HG03432 (cell line): ENCODE data around the gene CDKAL1.
"Not testable (repeated sequence)": the region's sequence is repeated elsewhere in the genome, so short reads cannot be mapped to it uniquely, and the experiment has no call there.

ENCODE experiments used
- ATAC-seq: cut with Tn5 transposase; IDR thresholded peaks from one replicate; pipeline ENCODE4 v1.9.1; 2021; ENCODE audit warnings: mild to moderate bottlenecking, moderate library complexity; ENCODE audit not compliant: unreplicated experiment

The CDKAL1 gene

GRCh38 chr6:20705741-20706140, 171.5 kb downstream of the CDKAL1 start:
- ATAC-seq = no peak

DNA sequence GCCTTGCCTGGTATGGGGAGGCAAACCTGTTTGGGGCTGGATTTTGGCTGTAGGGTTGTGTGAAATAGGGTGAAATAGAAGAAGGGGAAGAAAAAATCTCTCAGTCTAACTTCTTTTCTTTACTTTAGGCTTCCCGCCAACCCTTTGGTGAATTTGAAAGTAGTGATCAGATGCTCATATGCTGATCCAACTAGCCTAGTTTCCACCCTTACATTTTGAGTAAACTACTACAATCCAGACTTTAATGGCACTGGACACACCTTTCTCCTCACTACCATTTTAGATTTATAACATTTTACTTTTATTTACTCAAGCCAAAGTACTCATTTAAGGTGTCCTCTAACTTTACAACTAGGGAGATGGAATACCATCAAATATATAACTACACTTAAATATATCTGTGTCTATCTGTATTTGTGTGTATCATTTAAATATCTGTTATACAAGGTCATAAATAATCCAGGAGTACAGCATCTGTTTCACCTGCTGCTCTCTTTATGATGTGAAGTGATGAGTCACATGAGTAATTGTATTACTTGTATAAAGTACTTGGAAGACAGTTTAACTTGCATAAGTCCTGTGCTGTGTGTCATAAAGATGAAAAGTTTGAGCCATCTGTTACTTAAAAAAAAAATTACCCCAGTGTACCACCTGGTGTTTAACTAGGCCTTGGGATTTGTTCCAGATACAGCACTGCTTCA, 172.1 kb downstream of the CDKAL1 start:
- no peak for ATAC-seq

GRCh38 chr6:20706939-20707485, 172.8 kb downstream of the CDKAL1 start:
- no peak for ATAC-seq

- no peak for ATAC-seq
Measured at GRCh38 chr6:20707870-20708269, 173.6 kb downstream of the CDKAL1 start.

GRCh38 chr6:20708367-20709124, 174.3 kb downstream of the CDKAL1 start:
- ATAC-seq = peak; percentile 84

- no peak for ATAC-seq
Measured at GRCh38 chr6:20709451-20709850, 175.2 kb downstream of the CDKAL1 start.

- no peak for ATAC-seq
Measured at GRCh38 chr6:20710341-20710740, 176.1 kb downstream of the CDKAL1 start.

GRCh38 chr6:20711518-20711917, 177.3 kb downstream of the CDKAL1 start:
- no peak for ATAC-seq

GRCh38 chr6:20712011-20712410, 177.8 kb downstream of the CDKAL1 start:
- ATAC-seq = no peak

DNA sequence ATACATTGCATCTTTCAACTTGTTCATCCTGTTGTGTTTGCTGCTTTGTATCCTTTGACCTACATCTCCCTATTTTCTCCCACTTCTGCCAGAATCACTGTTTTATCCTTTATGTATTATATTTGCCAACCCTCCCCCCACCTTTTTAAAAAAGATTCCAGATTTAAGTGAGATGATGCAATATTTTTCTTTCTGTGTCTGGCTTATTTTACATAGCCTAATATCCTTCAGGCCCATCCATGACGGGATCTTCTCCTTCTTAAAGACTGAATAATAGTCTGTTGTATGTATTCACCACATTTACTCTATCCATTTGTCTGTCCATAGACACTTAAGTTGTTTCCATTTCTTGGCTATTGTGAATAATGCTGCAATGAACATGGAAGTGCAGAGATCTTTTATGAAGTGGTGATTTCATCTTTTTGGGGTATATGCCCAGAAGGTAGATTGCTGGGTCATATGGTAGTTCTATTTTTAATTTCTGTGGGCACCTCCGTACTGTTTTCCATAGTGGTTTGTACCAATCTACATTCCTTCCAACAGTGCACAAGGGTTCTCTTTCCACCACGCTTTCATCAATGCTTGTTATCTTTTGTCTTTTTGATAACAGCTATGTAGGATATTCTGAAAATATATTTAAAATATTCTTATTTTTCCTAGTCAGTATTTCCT, 181.0 kb downstream of the CDKAL1 start:
- no peak for ATAC-seq

DNA sequence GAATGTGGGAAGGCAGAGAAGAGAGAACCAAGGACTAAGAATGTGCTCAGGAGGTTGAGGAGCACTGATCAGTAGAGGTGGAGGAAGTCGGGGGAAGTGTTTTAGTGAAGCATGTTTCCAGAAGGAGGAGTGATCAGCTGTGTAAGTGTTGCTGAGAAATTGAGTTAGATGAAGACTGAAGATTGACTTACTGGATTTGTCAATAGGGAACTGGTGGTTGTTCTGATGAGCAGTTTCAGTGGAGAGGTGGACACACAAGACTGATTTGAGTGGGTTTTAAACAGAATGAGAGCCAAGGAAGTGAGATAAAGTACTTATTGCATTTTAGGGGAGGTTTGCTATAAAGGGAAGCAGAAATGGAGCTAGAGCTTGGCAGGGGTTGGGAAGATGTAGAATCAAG, 182.6 kb downstream of the CDKAL1 start:
- ATAC-seq = peak; percentile 83

DNA sequence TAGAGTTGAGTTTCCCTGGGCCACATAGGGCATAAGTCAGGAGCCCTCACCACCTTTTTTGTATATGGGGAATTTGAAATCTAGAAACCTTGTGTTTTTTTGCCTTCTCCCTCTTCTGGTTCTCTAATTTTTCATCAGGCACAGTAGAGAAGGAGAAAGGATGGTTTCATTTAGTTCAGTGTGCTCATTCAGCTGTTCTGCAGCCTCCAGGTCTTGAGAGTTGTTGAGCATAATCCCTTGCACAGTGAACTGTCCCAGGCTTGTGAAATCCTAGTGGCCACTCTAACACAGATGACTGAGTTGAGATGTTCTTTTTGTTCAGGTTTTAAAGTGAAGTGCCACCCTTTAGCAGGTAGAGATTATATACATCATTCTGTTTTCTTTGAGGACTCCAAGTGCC, 183.5 kb downstream of the CDKAL1 start:
- no peak for ATAC-seq

DNA sequence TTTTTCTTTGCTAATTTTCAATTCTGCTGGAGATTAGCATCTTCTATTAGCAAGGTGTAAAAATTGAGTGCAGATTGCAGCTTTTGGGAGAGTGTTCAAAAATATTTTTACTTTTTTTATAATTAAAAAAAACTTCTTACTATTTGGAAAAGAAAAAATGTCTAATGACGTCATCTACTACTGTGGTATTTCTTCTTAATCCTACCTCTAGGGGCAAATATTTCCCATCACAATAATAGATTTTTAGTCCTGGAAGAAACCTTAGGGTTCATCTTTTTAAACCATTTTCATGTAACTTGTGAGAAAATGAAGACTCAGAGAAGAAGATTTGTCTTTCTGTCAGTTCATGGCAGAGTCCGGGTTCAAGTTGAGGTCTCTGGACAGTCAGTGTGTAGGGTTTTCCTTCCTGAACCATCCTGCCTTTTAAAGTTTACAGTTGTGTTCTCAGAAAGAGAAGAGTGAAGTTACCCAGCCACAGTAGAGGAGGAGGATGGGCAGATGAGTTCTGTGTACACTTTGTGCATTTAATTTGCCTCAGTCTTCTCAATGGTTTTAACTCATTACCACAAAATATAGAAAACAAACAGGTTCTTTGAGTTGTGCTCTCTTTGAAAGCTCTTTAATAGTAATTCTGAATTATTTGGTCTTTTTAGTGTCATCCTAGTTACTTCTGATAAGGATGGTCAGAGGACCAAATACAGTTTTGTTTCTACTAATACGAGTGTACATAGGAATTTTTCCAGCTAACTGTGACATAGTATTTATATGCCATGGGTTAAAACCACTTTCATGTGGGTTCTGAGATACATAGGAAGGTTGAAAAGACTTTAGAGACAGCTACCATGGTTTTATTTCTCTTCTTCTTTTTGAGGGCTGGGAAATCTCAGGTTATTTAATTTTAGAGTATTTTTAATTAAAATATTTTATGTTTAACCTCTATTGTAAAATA, 184.7 kb downstream of the CDKAL1 start:
- ATAC-seq = no peak

DNA sequence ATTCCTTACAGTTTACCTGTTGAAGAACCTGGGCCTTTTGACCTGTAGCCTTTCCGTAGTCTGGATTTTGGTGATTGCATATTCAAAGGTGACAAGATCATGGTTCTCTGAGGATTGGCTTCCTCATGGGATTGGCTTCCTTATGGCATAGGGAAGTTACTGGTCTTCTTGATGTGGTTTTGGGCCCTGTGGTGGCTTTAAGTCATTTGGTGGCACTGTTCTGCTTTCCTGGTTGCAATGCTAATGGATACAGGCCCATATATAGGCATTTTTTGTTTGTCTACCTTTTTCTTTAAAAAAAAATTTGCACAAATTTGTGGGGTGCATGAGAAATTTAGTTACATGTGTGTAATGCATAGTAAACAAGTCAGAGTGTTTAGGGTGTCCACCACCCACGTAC, 185.7 kb downstream of the CDKAL1 start:
- no peak for ATAC-seq

DNA sequence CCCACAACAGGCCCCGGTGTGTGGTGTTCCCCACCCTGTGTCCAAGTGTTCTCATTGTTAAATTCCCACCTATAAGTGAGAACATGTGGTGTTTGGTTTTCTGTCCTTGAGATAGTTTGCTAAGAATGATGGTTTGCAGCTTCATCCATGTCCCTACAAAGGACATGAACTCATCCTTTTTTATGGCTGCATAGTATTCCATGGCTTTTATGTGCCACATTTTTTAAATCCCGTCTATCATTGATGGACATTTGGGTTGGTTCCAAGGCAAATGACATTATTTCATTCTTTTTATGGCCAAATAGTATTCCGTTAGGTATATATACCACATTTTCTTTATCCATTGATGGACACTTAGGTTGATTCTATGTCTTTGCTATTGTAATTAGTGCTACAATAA, 186.9 kb downstream of the CDKAL1 start:
- not testable (repeated sequence) for ATAC-seq

DNA sequence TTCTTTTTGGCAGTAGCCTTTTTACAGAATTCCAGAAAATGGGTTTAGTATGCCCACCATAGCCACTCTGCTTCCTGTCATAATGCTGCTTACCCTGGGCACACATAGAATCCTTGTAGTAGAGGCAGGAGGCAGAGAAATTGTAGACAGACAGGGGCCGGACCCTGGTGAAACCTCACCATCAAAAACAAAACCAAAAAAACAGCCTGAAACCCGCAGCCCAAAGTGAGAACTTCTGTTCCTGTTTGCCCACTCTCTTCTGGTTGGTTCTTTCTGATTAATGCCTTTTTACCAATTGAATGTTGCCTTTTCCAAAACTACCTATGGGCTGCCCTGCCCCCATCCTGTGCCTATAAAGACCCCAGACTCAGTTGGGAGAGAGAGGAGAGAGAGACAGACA, 188.2 kb downstream of the CDKAL1 start:
- peak; percentile 58 for ATAC-seq

GRCh38 chr6:20723236-20723635, 189.0 kb downstream of the CDKAL1 start:
- no peak for ATAC-seq

GRCh38 chr6:20724443-20725190, 190.4 kb downstream of the CDKAL1 start:
- ATAC-seq = no peak

GRCh38 chr6:20725235-20725634, 191.0 kb downstream of the CDKAL1 start:
- not testable (repeated sequence) for ATAC-seq

- no peak for ATAC-seq
Measured at GRCh38 chr6:20729086-20729485, 194.8 kb downstream of the CDKAL1 start.
